Renal cortex interstitium (tissue), 11 donors: ENCODE measurements around the gene AGXT. TPM values are rescaled to one million over a fixed set of nuclear protein-coding genes. Genes with fewer than 3 reads are reported as not detected.

Experiments used
- DNase-seq, 11 donors: peaks; one replicate each; pipeline ENCODE4 v3.0.0-alpha.2; 2013; ENCODE audit warnings: low read depth in 9 of 11, low spot score in 4 of 11; ENCODE audit errors: extremely low read depth in 1 of 11
- polyA plus RNA-seq, 3 donors: library from polyadenylated mRNA; unstranded; fragments of 120-200 nt; gene quantifications; one replicate each; pipeline ENCODE4 v1.2.1, GENCODE V29; 2013; ENCODE audit not compliant: insufficient read length in 3 of 3

AGXT gene
- polyA plus RNA-seq, 3 donors = 0.15 to 0.17 TPM; not detected in 1

- DNase-seq = no peak
Measured at GRCh38 chr2:240861547-240861946, 7.1 kb upstream of the AGXT start.

GRCh38 chr2:240864475-240864874 is 4.1 kb upstream of the AGXT start:
- DNase-seq = no peak

- DNase-seq = no peak
Measured at GRCh38 chr2:240865391-240865790, 3.2 kb upstream of the AGXT start.

- no peak for DNase-seq
Measured at GRCh38 chr2:240869109-240869955, 708 bp downstream of the AGXT start.

GRCh38 chr2:240869956-240870875 is 1.6 kb downstream of the AGXT start:
- no peak for DNase-seq

GRCh38 chr2:240871071-240871958 is 2.7 kb downstream of the AGXT start:
- no peak for DNase-seq

- no peak for DNase-seq
Measured at GRCh38 chr2:240872317-240873097, 3.9 kb downstream of the AGXT start.

GRCh38 chr2:240873098-240873788 is 4.6 kb downstream of the AGXT start:
- DNase-seq = no peak

- DNase-seq = peak in 1 of 11 donors; percentile 36
Measured at GRCh38 chr2:240873805-240874714, 5.4 kb downstream of the AGXT start.

- DNase-seq = no peak
Measured at GRCh38 chr2:240874715-240875227, 6.1 kb downstream of the AGXT start.

- no peak for DNase-seq
Measured at GRCh38 chr2:240875228-240876034, 6.8 kb downstream of the AGXT start.

- no peak for DNase-seq
Measured at GRCh38 chr2:240876035-240876474, 7.4 kb downstream of the AGXT start.

GRCh38 chr2:240876475-240877251 is 8.0 kb downstream of the AGXT start:
- DNase-seq = no peak

GRCh38 chr2:240877460-240878340 is 9.1 kb downstream of the AGXT start:
- no peak for DNase-seq
